ENCODE data around the gene CEP41. TPM values are rescaled to one million over a fixed set of nuclear protein-coding genes. Genes with fewer than 3 reads are reported as not detected.

CEP41 gene
- total and polyA plus RNA-seq, 4 donors, result 2.3 to 3.5 (median 2.8) TPM

DNA sequence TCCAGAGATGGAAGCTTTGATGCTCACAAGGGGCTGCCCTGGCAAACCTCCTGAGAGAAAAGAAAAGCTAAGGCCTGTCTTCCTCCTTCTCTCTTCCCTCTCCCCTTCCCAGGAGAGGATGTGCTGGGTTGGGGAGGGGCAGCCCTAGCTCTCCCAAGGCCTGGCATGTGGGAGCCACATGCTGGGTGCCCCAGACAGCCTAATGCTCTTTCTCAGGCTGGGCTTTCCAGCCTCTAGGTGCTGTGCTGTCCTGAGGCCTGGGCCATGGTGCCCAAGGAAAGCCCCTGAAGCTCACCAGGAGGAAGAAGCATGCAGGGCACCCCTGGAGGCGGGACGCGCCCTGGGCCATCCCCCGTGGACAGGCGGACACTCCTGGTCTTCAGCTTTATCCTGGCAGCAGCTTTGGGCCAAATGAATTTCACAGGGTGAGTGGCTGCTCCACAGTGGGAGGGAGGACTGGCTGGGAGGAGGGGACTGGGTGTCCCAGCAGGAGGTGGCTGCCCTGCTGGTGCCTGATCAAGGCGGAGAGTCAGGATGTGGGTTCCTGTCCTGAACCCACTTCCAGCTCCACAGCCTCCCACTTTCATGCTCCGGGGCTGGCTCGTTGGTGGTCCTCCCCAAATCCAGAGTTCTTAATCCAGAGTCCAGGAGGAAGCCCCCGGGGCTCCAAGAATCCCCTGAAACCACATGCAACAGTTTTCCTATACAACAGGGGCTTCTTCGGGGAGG lies 94.5 kb downstream of the CEP41 start:
- TF ChIP-seq REST (IDR thresholded peaks at IDR 0.05), result no peak
- no peak for TF ChIP-seq JUND (IDR thresholded peaks at IDR 0.05)
- TF ChIP-seq, protein P1, sequence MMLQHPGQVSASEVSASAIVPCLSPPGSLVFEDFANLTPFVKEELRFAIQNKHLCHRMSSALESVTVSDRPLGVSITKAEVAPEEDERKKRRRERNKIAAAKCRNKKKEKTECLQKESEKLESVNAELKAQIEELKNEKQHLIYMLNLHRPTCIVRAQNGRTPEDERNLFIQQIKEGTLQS (IDR thresholded peaks at IDR 0.05), result no peak
- TF ChIP-seq, protein P2, sequence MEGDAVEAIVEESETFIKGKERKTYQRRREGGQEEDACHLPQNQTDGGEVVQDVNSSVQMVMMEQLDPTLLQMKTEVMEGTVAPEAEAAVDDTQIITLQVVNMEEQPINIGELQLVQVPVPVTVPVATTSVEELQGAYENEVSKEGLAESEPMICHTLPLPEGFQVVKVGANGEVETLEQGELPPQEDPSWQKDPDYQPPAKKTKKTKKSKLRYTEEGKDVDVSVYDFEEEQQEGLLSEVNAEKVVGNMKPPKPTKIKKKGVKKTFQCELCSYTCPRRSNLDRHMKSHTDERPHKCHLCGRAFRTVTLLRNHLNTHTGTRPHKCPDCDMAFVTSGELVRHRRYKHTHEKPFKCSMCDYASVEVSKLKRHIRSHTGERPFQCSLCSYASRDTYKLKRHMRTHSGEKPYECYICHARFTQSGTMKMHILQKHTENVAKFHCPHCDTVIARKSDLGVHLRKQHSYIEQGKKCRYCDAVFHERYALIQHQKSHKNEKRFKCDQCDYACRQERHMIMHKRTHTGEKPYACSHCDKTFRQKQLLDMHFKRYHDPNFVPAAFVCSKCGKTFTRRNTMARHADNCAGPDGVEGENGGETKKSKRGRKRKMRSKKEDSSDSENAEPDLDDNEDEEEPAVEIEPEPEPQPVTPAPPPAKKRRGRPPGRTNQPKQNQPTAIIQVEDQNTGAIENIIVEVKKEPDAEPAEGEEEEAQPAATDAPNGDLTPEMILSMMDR (IDR thresholded peaks at IDR 0.05; ENCODE audit: low read depth, low read length, missing input control), result no peak
- no peak for TF ChIP-seq FOXA1 (IDR thresholded peaks at IDR 0.05)
- TF ChIP-seq RAD21 (IDR thresholded peaks at IDR 0.05), result no peak
- no peak for TF ChIP-seq TAF1 (conservative IDR thresholded peaks at IDR 0.05)
- TF ChIP-seq GABPA (IDR thresholded peaks at IDR 0.05 in 1 of 2, conservative IDR thresholded peaks at IDR 0.05 in 1 of 2), result no peak
- no peak for TF ChIP-seq YY1 (IDR thresholded peaks at IDR 0.05)
- TF ChIP-seq MAX (IDR thresholded peaks at IDR 0.05), result no peak
- TF ChIP-seq EGR1 (IDR thresholded peaks at IDR 0.05; ENCODE audit: low read depth in 2 of 2), result no peak
- no peak for TF ChIP-seq NR2F2 (IDR thresholded peaks at IDR 0.05)
- WGBS, result 88% methylated on average over 10 of the region's 10 CpGs
- Histone ChIP-seq H3K9ac (ENCODE audit: low read depth in 1 of 2, low read length in 2 of 2) (no peak overlapping the region), H3K27me3 (ENCODE audit: control insufficient read depth in 4 of 4, insufficient read depth in 4 of 4, low read length in 3 of 4) (peaks cover 0 to 2% (median 0%) of the 10 kb centered on the region in 4 donors), H3K27ac (ENCODE audit: low read depth in 1 of 2, low read length in 2 of 2) (no peak overlapping the region), H3K4me3 (ENCODE audit: low read depth in 1 of 3, low read length in 3 of 3) (no peak overlapping the region), H3K4me1 (ENCODE audit: control insufficient read depth in 4 of 4, insufficient read depth in 4 of 4, low read length in 3 of 4) (no peaks in the 10 kb centered on the region), H3K9me3 (ENCODE audit: control insufficient read depth in 4 of 4, low read length in 3 of 4) (no peaks in the 10 kb centered on the region), H3K36me3 (ENCODE audit: control insufficient read depth in 4 of 4, insufficient read depth in 3 of 4, low read depth in 1 of 4, low read length in 3 of 4) (no peaks in the 10 kb centered on the region)
- no peak for DNase-seq (ENCODE audit: low spot score)

DNA sequence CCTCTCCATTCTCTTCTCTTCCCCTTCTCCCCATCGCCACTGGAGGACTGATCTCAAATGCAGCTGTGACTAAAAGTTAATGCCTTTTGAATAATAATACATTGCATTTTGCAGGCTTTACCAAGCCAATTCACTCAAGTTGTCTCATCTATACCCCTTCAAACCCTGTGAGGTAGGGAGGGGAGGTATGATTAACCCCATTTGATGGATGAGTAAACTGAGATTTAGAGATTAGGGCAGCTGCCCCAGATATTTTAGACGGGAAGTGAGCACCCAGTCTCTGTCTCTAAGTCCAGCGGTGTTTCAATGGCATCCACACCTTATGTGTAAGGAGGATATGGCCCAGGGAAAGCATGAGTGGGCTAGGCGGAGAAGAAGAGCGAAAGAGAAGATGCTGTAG lies 95.1 kb downstream of the CEP41 start:
- TF ChIP-seq GABPA (IDR thresholded peaks at IDR 0.05 in 1 of 2, conservative IDR thresholded peaks at IDR 0.05 in 1 of 2) (no peak), NR2F2 (IDR thresholded peaks at IDR 0.05) (no peak)
- H3K9ac ChIP-seq (ENCODE audit: low read depth in 1 of 2, low read length in 2 of 2), result no peak overlapping the region
- H3K4me1 ChIP-seq (ENCODE audit: control insufficient read depth in 4 of 4, insufficient read depth in 4 of 4, low read length in 3 of 4), result no peaks in the 10 kb centered on the region
- no peak for DNase-seq (ENCODE audit: low spot score)
- H3K4me3 ChIP-seq (ENCODE audit: low read depth in 1 of 3, low read length in 3 of 3), result no peak overlapping the region
- no peak overlapping the region for H3K27ac ChIP-seq (ENCODE audit: low read depth in 1 of 2, low read length in 2 of 2)
- H3K27me3 ChIP-seq (ENCODE audit: control insufficient read depth in 4 of 4, insufficient read depth in 4 of 4, low read length in 3 of 4), result peaks cover 0 to 2% (median 0%) of the 10 kb centered on the region in 4 donors
- H3K36me3 ChIP-seq (ENCODE audit: control insufficient read depth in 4 of 4, insufficient read depth in 3 of 4, low read depth in 1 of 4, low read length in 3 of 4), result no peaks in the 10 kb centered on the region
- 72% methylated on average over 5 of the region's 5 CpGs for WGBS
- H3K9me3 ChIP-seq (ENCODE audit: control insufficient read depth in 4 of 4, low read length in 3 of 4), result no peaks in the 10 kb centered on the region
